NCI-H2196 (cell line): ENCODE data around the gene MCF2L.

Source experiments
- DNase-seq: peaks from one replicate; lab custom pipeline; 2025; ENCODE audit not compliant: unreplicated experiment; lab: John Stamatoyannopoulos, UW

Gene MCF2L

GRCh38 chr13:112963641-112964040 lies 5.4 kb upstream of the MCF2L start:
- DNase-seq: no peak

DNA sequence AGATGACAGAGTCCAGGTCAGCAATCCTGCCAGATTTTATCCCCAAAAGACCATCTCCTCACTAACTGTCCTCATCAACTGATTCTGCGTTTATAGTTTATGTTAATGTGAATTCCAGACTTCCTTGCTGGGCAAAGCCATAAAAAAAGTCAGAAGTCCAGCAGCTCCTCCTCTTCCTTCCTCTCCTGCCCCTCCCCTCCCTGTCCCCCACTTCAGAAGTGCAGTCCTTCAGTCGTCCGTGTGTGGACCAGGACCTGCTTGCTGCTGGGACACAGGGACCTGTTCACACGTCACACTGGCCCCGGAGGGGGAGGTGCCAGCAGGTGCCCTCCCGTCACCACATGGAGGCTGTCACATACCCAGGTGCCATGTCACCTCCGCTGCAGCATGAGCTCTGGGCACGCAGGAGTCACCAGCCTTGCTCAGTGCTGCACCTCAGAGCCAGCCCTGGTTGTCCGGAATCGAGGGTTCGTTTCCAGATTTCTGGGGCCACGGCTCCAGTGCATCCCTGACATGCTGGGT lies 4.0 kb upstream of the MCF2L start:
- no peak for DNase-seq

- no peak for DNase-seq
These were observed 3.4 kb upstream of the MCF2L start for GRCh38 chr13:112965573-112966115.

GRCh38 chr13:112966776-112967175 lies 2.2 kb upstream of the MCF2L start:
- no peak for DNase-seq

GRCh38 chr13:112967686-112968379 lies 1.2 kb upstream of the MCF2L start:
- no peak for DNase-seq

GRCh38 chr13:112968380-112968909 lies 569 bp upstream of the MCF2L start:
- peak; percentile 48 for DNase-seq

GRCh38 chr13:112969692-112970338 lies 801 bp downstream of the MCF2L start:
- DNase-seq: no peak

DNA sequence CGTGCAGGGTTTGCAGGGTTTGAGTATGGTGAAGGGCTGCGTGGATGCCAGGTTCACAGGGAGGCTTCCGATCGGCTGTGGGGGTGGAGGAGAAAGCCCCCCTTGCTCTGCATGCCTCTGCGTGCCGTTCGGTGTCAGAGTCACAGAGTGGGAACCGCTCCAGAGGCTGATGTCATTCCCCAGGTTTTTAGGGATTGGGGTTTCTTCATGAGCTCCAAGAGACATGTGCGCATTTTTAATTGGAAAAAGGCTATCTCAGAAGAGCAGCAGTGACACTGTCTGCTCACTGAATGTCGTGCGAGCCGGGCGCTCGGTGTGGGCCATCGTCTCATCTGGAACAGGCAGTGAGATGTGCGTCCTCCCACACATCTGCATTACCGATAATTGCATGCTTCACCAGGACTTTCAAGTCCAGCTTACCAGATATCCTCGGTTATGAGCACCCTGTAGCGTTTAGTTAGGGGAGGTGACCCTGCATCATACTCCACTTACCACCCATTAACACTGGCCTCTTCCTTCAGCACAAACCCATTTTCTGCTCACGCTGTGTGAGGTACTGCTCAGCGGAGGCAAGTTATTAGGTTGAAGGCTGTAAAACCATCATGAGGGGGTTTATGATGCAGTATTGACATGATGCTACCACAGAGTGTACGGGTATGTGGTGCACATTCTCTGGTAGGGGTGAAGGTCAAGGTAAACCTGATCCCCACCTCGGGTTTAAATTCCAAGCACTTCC lies 1.7 kb downstream of the MCF2L start:
- no peak for DNase-seq

DNA sequence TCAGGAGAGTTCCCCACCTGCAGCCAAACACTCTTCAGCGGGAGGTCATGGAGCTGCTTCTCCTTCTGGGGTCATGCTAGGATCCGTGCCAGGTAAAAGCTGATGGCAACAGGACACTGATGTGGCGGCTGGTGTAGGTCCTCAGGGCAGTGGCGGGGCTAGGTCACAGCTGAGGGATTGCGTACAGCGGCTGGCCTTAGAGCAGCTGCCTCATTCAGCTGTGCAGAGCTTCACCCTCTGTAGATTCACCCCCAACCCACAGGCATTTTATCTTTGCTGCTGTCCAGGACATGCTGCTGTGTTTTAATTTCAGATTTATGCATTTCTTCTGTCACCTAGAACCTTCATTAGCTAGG lies 2.3 kb downstream of the MCF2L start:
- DNase-seq: no peak

- no peak for DNase-seq
These were observed 3.2 kb downstream of the MCF2L start for GRCh38 chr13:112972258-112972657.

DNA sequence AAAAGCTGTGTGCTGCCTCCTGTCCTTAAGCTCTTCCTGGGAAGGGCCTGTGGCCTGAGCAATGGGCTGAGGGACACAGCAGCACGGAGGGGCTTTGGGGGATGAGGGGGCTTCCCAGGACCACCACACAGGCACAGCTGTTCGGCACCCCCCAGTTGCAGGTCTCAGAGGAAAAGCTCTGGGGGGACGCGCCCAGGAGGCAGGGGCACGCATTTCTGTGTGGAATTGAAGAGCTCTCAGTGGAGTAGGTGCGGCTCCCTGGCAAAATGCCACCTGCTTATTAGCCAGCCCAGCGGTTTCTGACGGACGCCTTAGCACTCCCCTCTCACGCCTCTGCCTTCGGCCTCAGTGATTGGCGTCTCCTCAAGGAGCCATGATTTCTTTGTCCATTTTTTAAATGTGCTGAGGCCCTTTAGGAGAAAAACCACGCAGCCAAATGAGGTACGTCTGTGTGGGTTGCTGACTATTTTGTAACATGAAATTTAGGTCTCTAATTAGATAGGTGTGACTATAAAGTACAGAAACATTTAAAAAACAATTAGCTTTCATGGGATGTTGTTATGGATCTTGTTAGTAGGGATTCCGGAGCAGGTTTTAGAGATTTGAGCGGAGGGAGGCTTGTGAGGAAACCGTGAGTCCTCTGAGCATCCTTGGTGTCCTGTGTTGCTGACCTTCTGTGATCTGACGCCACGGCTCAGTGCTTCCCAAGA lies 4.0 kb downstream of the MCF2L start:
- no peak for DNase-seq

DNA sequence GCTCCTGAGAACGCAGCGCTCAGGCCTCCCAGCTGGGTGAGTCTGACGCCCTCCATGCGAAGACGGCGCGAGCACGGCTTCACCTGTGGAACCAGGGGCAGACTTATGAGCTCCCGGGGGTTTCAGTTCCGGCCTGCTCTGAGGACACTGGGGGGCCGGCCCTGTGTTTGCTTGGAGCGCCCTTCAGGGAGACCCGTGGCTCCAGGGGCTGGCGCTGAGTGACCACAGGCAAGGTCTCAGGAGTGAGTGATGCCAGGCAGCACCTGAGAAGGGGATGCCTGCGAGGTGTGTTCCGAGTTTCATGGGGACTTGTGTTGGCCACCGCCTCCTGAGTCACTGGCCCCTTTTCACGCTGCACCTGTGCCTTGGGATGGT lies 4.5 kb downstream of the MCF2L start:
- DNase-seq: no peak

GRCh38 chr13:112974125-112974524 lies 5.1 kb downstream of the MCF2L start:
- no peak for DNase-seq

DNA sequence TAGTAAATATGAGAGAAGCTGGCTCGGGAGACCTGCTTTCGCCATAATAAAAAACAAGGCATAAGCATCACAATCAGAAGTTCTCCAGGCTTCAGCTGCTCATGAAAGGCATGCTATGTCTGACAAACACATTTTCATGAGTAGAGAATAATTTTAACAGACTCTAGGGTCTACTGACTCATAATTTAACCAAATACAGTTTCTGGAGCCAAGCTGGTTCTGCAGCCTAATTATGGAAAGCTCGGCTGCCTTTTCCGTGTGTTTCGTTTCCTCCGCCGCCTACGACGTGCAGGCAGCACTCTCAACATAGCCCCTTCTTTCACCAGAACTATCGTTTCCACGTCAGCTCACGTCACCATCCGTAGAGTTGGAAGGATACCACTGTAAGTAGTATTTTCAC lies 5.7 kb downstream of the MCF2L start:
- no peak for DNase-seq

DNA sequence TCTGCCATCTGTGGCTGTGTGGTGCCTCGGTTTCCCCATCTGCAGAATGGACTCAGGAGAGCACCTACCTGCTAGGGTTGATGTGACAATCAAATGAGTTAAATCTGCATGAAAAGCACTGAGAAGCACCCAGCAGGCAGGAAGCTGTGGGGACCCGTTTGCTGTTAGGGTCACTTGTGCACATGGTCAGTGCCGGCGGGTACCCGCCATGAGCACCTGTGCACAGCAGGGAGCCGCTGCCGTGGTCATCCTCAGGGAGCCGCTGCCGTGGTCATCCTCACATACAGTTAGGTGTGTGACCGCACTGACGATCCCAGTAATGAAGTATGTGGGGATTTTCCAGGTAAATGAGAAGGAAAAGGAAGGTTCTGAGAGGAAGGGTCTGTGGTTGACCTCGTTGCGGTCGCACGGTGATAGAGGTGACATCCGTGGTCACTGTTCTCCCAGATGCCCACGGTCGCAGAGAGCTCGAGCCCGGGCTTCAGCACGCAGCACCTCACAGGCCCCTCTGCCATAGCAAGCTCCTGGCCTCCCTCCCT lies 6.5 kb downstream of the MCF2L start:
- no peak for DNase-seq

DNA sequence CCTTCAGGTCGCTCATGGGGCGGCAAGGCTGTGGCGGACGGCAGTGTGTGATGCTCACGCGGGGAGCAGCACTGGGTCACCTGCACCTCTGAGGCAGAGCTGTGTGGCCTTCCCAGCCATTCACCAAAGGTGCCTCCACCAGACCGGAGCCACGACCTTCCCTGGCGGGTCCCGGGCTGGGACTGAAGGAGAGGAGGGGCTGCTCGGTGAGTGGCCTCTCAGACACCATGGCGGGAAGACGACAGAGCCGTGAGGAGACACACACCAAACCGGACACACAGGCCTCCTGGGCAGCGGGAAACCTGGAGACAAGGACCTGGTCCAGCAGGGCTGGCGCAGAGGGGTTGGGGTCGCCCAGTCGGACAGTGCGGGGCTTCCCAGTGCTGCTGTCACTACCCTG lies 7.5 kb downstream of the MCF2L start:
- no peak for DNase-seq

GRCh38 chr13:112977091-112977490 lies 8.1 kb downstream of the MCF2L start:
- DNase-seq: no peak

GRCh38 chr13:112977525-112977924 lies 8.5 kb downstream of the MCF2L start:
- DNase-seq: no peak

- DNase-seq: no peak
These were observed 9.8 kb downstream of the MCF2L start for GRCh38 chr13:112978561-112979405.

GRCh38 chr13:112979406-112979902 lies 10.4 kb downstream of the MCF2L start:
- no peak for DNase-seq
